ENCODE results near the gene FCN2. TPM values are rescaled to one million over a fixed set of nuclear protein-coding genes. Genes with fewer than 3 reads are reported as not detected.

FCN2 gene
- total RNA-seq, result 0.39 TPM

GRCh38 chr9:134880484-134881312 lies at the start of gene FCN2:
TSS of gene FCN2 (plus strand) at chr9:134880810. CDS start at chr9:134880822, 12 bp downstream.
- DNase-seq, result no peak

- DNase-seq, result no peak
Observed at GRCh38 chr9:134830926-134831720, 49.5 kb upstream of the FCN2 start.

GRCh38 chr9:134832471-134832870 lies 48.1 kb upstream of the FCN2 start:
- DNase-seq, result no peak

GRCh38 chr9:134833294-134833880 lies 47.2 kb upstream of the FCN2 start:
- DNase-seq, result no peak

- no peak for DNase-seq
Observed at GRCh38 chr9:134834217-134834956, 46.2 kb upstream of the FCN2 start.

- DNase-seq, result no peak
Observed at GRCh38 chr9:134834957-134835419, 45.6 kb upstream of the FCN2 start.

GRCh38 chr9:134835448-134835847 lies 45.2 kb upstream of the FCN2 start:
- no peak for DNase-seq

GRCh38 chr9:134835987-134836386 lies 44.6 kb upstream of the FCN2 start:
- DNase-seq, result no peak

GRCh38 chr9:134836406-134836970 lies 44.1 kb upstream of the FCN2 start:
- DNase-seq, result no peak

GRCh38 chr9:134837529-134837928 lies 43.1 kb upstream of the FCN2 start:
- DNase-seq, result no peak

GRCh38 chr9:134838651-134839454 lies 41.8 kb upstream of the FCN2 start:
- no peak for DNase-seq

GRCh38 chr9:134839455-134840125 lies 41.0 kb upstream of the FCN2 start:
- no peak for DNase-seq

GRCh38 chr9:134840511-134840910 lies 40.1 kb upstream of the FCN2 start:
- no peak for DNase-seq

GRCh38 chr9:134841180-134841904 lies 39.3 kb upstream of the FCN2 start:
- no peak for DNase-seq

- no peak for DNase-seq
Observed at GRCh38 chr9:134842321-134842720, 38.3 kb upstream of the FCN2 start.

GRCh38 chr9:134843740-134844139 lies 36.9 kb upstream of the FCN2 start:
- DNase-seq, result no peak

- no peak for DNase-seq
Observed at GRCh38 chr9:134844821-134845220, 35.8 kb upstream of the FCN2 start.

GRCh38 chr9:134846187-134846586 lies 34.4 kb upstream of the FCN2 start:
- no peak for DNase-seq

GRCh38 chr9:134846699-134847098 lies 33.9 kb upstream of the FCN2 start:
- no peak for DNase-seq

- DNase-seq, result no peak
Observed at GRCh38 chr9:134847138-134847537, 33.5 kb upstream of the FCN2 start.
